IgD-negative memory B cell (primary cell): Measurements from ENCODE around the gene SPANXC. TPM values are rescaled to one million over a fixed set of nuclear protein-coding genes. Genes with fewer than 3 reads are reported as not detected.
"Not testable (repeated sequence)": the region's sequence is repeated elsewhere in the genome, so short reads cannot be mapped to it uniquely, and the experiment has no call there.

Experiments
- H3K27ac Mint-ChIP-seq, 3 donors: one replicate each; pipeline ENCODE4 v1.8.0; 2020 to 2022; ENCODE audit warnings: mild to moderate bottlenecking in 3 of 3, mixed read lengths in 3 of 3, moderate library complexity in 1 of 3
- H3K27me3 Mint-ChIP-seq: one replicate; pipeline ENCODE4 v1.8.0; 2021; ENCODE audit warnings: mixed read lengths
- H3K36me3 Mint-ChIP-seq: one replicate; pipeline ENCODE4 v1.8.0; 2020; ENCODE audit warnings: mild to moderate bottlenecking, mixed read lengths
- H3K4me1 Mint-ChIP-seq, 3 donors: one replicate each; pipeline ENCODE4 v1.8.0; 2020 to 2022; ENCODE audit warnings: mixed read lengths in 3 of 3, mild to moderate bottlenecking in 1 of 3
- H3K4me3 Mint-ChIP-seq, 4 donors: one replicate each; pipeline ENCODE4 v1.8.0; 2020 to 2022; ENCODE audit warnings: mild to moderate bottlenecking in 4 of 4, mixed read lengths in 4 of 4, moderate library complexity in 3 of 4
- H3K9me3 Mint-ChIP-seq, 3 donors: one replicate each; pipeline ENCODE4 v1.8.0; 2020 to 2021; ENCODE audit warnings: mixed read lengths in 3 of 3, mild to moderate bottlenecking in 1 of 3
- polyA plus RNA-seq: library from polyadenylated mRNA; unstranded; fragments of 300-500 nt; fragmentation: Illumina TruSeq; gene quantifications from one replicate; pipeline ENCODE4 v1.2.3, GENCODE V29; 2021

SPANXC gene
- polyA plus RNA-seq = not detected

GRCh38 chrX:141242417-141242816 is at the start of gene SPANXC:
TSS of gene SPANXC (minus strand) at chrX:141242517. CDS start at chrX:141242457, 60 bp downstream.
- H3K36me3 Mint-ChIP-seq, H3K4me3 Mint-ChIP-seq, H3K4me1 Mint-ChIP-seq, H3K9me3 Mint-ChIP-seq, H3K27me3 Mint-ChIP-seq, H3K27ac Mint-ChIP-seq: not testable (repeated sequence)

DNA sequence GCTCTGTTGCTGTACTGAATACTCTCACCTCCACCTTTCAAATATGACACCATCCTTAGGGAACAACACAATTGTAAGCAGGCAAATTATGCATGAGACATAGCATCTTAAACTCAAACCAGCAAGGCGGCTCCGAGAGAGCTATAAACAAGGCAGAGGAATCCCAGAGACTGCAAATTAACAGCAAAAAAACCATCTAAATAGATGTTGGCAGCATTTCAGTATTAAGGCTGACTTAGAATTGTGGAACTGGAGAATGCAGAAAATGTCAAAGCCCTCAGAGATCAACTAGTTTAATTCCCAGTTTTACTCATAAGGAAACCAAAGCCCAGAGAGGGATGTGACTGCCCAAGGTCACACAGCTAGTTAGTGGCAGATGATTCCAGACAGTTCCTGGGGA is 37.2 kb upstream of the SPANXC start:
- Mint-ChIP-seq H3K4me3 (no peak overlapping the region), H3K9me3 (no peaks in the 10 kb centered on the region), H3K27me3 (no peaks in the 10 kb centered on the region), H3K27ac (no peak overlapping the region), H3K36me3 (no peaks in the 10 kb centered on the region), H3K4me1 (no peaks in the 10 kb centered on the region)

GRCh38 chrX:141278306-141278705 is 36.0 kb upstream of the SPANXC start:
- H3K36me3 Mint-ChIP-seq = no peaks in the 10 kb centered on the region
- no peaks in the 10 kb centered on the region for H3K4me1 Mint-ChIP-seq
- no peaks in the 10 kb centered on the region for H3K9me3 Mint-ChIP-seq
- no peak overlapping the region for H3K27ac Mint-ChIP-seq
- no peak overlapping the region for H3K4me3 Mint-ChIP-seq
- H3K27me3 Mint-ChIP-seq = no peaks in the 10 kb centered on the region

- no peaks in the 10 kb centered on the region for H3K36me3 Mint-ChIP-seq
- H3K27ac Mint-ChIP-seq = no peak overlapping the region
- no peaks in the 10 kb centered on the region for H3K4me1 Mint-ChIP-seq
- no peaks in the 10 kb centered on the region for H3K27me3 Mint-ChIP-seq
- peaks cover 2 to 8% (median 3%) of the 10 kb centered on the region in 3 donors for H3K9me3 Mint-ChIP-seq
- H3K4me3 Mint-ChIP-seq = no peak overlapping the region
Measured at GRCh38 chrX:141258080-141258479, 15.8 kb upstream of the SPANXC start.

- Mint-ChIP-seq H3K9me3 (peaks cover 2 to 3% (median 3%) of the 10 kb centered on the region in 3 donors), H3K4me1 (no peaks in the 10 kb centered on the region), H3K27me3 (no peaks in the 10 kb centered on the region), H3K27ac (no peak overlapping the region), H3K4me3 (no peak overlapping the region), H3K36me3 (no peaks in the 10 kb centered on the region)
Measured at GRCh38 chrX:141221611-141222010, 20.7 kb downstream of the SPANXC start.

GRCh38 chrX:141220342-141221008 is 21.8 kb downstream of the SPANXC start:
- H3K9me3 Mint-ChIP-seq = peaks cover 0 to 5% (median 3%) of the 10 kb centered on the region in 3 donors

GRCh38 chrX:141214196-141214595 is 28.1 kb downstream of the SPANXC start:
- no peaks in the 10 kb centered on the region for H3K36me3 Mint-ChIP-seq

More at GRCh38 chrX:141220342-141221008, 21.8 kb downstream of the SPANXC start:
- Mint-ChIP-seq H3K27ac (no peak overlapping the region), H3K4me3 (no peak overlapping the region), H3K4me1 (no peaks in the 10 kb centered on the region), H3K27me3 (no peaks in the 10 kb centered on the region), H3K36me3 (no peaks in the 10 kb centered on the region)

GRCh38 chrX:141201962-141202361 is 40.4 kb downstream of the SPANXC start:
- Mint-ChIP-seq H3K4me1 (no peaks in the 10 kb centered on the region), H3K27ac (no peak overlapping the region), H3K4me3 (no peak overlapping the region), H3K27me3 (no peaks in the 10 kb centered on the region), H3K9me3 (peaks cover 3 to 11% (median 6%) of the 10 kb centered on the region in 3 donors), H3K36me3 (no peaks in the 10 kb centered on the region)

More at GRCh38 chrX:141214196-141214595, 28.1 kb downstream of the SPANXC start:
- Mint-ChIP-seq H3K27ac (no peak overlapping the region), H3K4me3 (no peak overlapping the region), H3K9me3 (peaks cover 0 to 11% (median 10%) of the 10 kb centered on the region in 3 donors), H3K4me1 (no peaks in the 10 kb centered on the region), H3K27me3 (no peaks in the 10 kb centered on the region)

Other genes starting within 250 kb of the SPANXC start
- gene SPANXB1, start 239.9 kb downstream of the SPANXC start, polyA plus RNA-seq = not detected
- 6.7 TPM for gene LDOC1, start 65.4 kb downstream of the SPANXC start, polyA plus RNA-seq